Measurements from ENCODE around the gene TCN1.

DNA sequence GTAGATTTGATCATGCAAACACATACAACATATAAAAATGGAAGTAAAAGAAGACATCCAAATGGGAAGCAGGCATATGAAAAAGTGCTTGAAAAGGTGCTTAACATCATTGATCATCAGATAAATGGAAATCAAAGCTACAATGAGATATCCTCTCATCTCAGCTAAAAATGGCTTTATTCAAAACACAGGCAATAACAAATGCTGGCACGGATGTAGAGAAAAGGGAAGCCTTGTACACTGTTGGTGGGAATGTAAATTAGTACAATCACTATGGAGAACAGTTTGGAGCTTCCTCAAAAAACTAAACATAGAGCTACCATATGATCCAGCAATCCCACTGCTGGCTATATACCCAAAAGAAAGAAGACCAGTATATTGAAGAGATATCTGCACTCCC, 549 bp upstream of the TCN1 start:
- TF ChIP-seq POLR2AphosphoS5 (IDR thresholded peaks at IDR 0.05) (no peak), POLR2A (IDR thresholded peaks at IDR 0.05) (no peak)
- TF ChIP-seq, protein P1, sequence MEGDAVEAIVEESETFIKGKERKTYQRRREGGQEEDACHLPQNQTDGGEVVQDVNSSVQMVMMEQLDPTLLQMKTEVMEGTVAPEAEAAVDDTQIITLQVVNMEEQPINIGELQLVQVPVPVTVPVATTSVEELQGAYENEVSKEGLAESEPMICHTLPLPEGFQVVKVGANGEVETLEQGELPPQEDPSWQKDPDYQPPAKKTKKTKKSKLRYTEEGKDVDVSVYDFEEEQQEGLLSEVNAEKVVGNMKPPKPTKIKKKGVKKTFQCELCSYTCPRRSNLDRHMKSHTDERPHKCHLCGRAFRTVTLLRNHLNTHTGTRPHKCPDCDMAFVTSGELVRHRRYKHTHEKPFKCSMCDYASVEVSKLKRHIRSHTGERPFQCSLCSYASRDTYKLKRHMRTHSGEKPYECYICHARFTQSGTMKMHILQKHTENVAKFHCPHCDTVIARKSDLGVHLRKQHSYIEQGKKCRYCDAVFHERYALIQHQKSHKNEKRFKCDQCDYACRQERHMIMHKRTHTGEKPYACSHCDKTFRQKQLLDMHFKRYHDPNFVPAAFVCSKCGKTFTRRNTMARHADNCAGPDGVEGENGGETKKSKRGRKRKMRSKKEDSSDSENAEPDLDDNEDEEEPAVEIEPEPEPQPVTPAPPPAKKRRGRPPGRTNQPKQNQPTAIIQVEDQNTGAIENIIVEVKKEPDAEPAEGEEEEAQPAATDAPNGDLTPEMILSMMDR (IDR thresholded peaks at IDR 0.05) = no peak

Measured in prostate gland (tissue), 2 donors.